CD4-positive, alpha-beta T cell treated with Interferon gamma for 1 hour (primary cell): ENCODE measurements around the gene ST3GAL4.
A peak's percentile ranks its signal among the peaks of the same experiment; 100 is the strongest.
"Not testable (repeated sequence)": the region's sequence is repeated elsewhere in the genome, so short reads cannot be mapped to it uniquely, and the experiment has no call there.

Source experiments
- DNase-seq: peaks from one replicate; pipeline ENCODE4 v3.0.0-alpha.2; 2020

ST3GAL4 gene

GRCh38 chr11:126355324-126355925 is at the start of gene ST3GAL4:
Gene ST3GAL4, plus strand, starts transcription at chr11:126355686. Its CDS starts 50,470 bp downstream, at chr11:126406156.
- peak; percentile 67 for DNase-seq

DNA sequence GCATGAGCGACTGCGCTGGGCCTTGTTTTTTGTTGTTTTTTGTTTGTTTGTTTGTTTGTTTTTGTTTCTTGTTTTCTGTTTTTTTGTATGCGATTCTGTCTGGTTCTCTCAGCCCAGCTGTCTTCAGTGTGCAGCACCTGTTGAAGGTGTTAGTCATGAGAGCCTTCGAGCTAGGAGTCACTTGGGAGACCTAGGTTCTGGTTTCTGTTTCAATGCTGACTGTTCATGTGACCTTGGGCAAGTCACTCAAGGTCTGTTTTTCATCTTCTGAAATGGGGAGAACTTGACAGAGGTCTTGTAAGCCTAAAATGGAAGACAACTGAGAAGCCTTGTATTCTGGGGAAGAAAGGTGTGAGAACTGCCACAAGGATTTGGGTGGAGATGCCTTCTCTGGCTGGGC is 49.8 kb upstream of the ST3GAL4 start:
- DNase-seq: no peak

DNA sequence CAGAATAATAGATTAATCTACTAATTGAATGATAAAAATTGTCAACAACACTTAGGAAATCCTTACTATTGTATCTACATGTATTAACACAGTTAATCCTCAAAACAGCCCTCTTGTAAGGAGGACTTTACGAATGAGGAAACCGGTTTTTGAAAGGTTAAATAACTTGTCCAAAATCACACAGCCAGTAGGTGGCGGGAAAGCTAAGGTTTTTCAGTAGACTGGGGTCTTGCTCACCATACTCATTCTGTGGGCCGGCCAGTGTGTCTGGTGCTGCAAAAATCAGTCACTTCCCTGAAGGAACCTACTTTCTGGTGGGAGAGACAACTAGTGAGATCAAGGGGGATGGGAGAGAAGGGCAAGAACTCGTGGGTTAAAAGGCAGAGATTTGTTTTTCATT is 47.8 kb upstream of the ST3GAL4 start:
- DNase-seq: no peak

- no peak for DNase-seq
Measured at GRCh38 chr11:126308271-126308671, 47.2 kb upstream of the ST3GAL4 start.

- DNase-seq: not testable (repeated sequence)
Measured at GRCh38 chr11:126308771-126309170, 46.7 kb upstream of the ST3GAL4 start.

- peak; percentile 56 for DNase-seq
Measured at GRCh38 chr11:126310200-126310991, 45.1 kb upstream of the ST3GAL4 start.

GRCh38 chr11:126310992-126311310 is 44.5 kb upstream of the ST3GAL4 start:
- no peak for DNase-seq

- DNase-seq: no peak
Measured at GRCh38 chr11:126311401-126312291, 43.8 kb upstream of the ST3GAL4 start.

- DNase-seq: no peak
Measured at GRCh38 chr11:126312961-126313360, 42.5 kb upstream of the ST3GAL4 start.

GRCh38 chr11:126313826-126314225 is 41.7 kb upstream of the ST3GAL4 start:
- no peak for DNase-seq

GRCh38 chr11:126317432-126317755 is 38.1 kb upstream of the ST3GAL4 start:
- DNase-seq: no peak

- no peak for DNase-seq
Measured at GRCh38 chr11:126317756-126318573, 37.5 kb upstream of the ST3GAL4 start.

DNA sequence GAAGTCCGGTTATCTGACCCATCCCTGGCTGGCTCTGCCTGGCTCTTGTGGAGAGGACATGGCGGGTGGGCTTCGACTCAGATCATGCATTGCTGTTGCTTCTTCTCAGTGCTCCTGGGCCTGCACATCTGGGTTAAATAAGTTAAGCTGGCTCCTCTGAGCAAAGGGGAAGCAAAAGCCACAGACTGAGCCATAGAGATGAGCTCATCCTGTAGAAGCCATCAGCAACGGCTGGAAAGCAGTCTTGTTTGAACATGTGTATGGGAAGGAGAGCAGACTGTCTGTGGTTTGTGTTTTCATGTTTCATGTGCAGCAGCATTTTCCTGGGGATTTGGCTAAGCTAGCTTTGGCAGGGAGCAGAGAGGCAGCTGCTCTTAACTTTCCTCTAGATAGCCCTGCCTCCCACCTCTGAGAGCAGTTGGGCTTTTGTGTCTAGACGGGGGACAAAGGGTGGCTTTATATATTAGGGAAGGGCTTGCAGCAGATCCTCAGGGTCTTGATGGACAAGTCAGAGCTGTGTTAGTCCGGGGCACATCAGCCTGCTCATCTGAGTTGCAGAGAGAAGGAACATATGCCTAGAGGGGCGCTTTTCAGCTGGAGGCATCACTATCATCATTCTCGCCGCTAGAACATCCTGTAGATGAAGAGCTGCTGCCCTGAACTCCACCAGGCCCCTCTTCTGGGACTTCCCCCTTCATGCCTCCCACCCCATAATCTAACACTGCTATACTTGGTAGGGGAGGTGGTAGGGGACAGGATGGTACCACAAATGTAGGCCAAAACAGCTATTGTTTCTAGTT is 36.7 kb upstream of the ST3GAL4 start:
- no peak for DNase-seq

GRCh38 chr11:126319374-126319740 is 36.1 kb upstream of the ST3GAL4 start:
- DNase-seq: no peak

DNA sequence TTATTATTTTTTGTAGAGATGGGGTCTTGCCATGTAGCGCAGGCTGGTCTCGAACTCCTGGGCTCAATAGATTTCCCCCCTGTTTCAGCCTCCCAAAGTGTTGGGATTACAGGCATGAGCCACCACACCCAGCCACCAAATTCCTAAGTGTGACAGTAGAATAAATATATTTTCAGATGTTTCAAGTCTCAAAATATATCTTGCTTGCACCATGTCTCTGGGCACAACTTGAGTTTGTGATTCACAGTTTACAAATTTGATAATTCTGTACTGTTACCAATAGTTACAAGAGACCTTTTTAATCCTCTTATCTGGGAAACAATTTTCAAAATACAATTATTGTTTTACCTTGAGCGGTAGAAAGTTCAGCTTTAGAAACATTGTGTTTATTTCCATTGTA is 32.5 kb upstream of the ST3GAL4 start:
- no peak for DNase-seq

- DNase-seq: no peak
Measured at GRCh38 chr11:126327281-126328000, 28.0 kb upstream of the ST3GAL4 start.

DNA sequence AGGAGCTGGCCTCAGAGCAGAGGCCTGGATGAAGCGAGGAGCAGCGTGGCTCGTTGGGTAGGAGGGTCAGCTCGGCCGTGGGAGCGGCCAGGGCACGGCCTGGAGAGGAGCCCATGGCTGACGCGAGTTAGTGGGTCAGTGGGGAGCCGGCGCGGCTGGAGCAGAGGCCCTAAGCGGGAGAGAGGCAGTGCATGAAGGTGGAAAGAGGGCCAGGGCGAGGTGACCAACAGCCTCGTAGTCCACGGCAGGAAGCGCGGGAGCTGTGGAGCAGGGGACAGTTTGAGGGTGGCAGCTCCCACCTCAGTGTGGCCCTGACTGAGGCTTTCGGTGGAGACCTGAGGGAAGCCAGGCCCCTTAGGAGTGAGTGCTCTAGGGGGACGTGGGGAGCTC is 27.5 kb upstream of the ST3GAL4 start:
- DNase-seq: no peak

DNA sequence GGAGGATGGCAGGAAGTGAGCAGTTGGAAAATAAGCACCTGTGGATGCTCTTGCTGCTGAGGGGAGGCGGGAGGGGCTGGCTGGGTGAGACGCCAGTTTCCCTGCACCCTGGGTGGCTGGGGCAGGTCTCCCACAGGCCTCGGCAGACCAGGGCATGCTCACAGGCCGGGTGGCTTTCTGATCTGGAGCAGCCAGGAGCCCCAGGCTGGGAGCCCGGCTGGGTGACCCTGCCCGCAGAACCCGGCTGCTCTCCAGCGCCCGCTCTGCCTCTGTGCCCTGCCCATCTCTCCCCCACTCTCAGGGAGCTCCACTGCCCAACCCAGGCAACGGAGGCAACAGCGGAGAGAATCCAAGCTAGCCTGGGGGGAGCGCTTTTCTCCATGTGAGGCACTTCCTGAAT is 27.0 kb upstream of the ST3GAL4 start:
- no peak for DNase-seq

- DNase-seq: no peak
Measured at GRCh38 chr11:126328938-126329643, 26.4 kb upstream of the ST3GAL4 start.

DNA sequence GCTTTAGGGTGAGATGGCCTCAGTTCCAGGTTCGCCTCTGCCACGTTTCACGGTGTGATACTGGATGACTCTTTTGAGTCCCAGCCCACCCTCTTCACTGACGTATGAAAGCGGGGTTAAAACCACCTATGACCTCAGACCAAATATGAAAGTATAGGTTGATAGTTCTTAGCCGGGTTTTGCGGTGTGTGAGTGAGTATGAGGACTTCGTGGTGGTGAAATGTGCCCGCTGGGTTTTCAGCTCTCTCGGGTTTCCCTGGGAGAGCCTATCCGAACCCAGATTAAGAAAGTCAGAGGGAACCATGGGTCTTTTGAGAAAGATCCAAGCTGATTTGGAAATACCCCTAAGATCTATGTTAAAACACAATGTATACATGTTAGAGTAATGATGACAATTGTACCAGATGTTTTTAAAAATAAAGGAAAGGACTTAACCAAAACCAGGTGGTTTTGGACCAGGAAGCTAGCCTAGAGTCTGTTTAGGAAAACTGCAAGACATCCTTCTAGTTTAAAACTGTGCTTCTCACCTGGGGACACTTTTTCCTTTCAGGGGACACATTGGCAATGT is 25.8 kb upstream of the ST3GAL4 start:
- DNase-seq: no peak
